Thyroid gland (tissue), 4 donors: ENCODE measurements around the gene EWSR1. TPM values are rescaled to one million over a fixed set of nuclear protein-coding genes. Genes with fewer than 3 reads are reported as not detected.

Experiments
- DNase-seq, 2 donors: peaks; one replicate each; pipeline ENCODE4 v3.0.0-alpha.2; 2019
- H3K27ac ChIP-seq, 3 donors: fragments of 200-600 bp; sonication (generic); 1 replicate in 2 of 3; 2 replicates in 1 of 3; pipeline ENCODE4 v1.5.1; 2016 to 2019; ENCODE audit warnings: mild to moderate bottlenecking in 1 of 3, moderate library complexity in 1 of 3
- H3K27me3 ChIP-seq: fragments of 200-600 bp; sonication (generic); one replicate; pipeline ENCODE4 v1.5.1; 2019
- H3K36me3 ChIP-seq, 2 donors: fragments of 200-600 bp; sonication (generic); one replicate each; pipeline ENCODE4 v1.5.1; 2016 to 2019
- H3K4me1 ChIP-seq, 2 donors: fragments of 200-600 bp; sonication (generic); one replicate each; pipeline ENCODE4 v1.5.1; 2017 to 2019
- H3K4me3 ChIP-seq, 3 donors: fragments of 200-600 bp; sonication (generic); replicated peaks in 1 of 3; 1 replicate in 2 of 3; 2 replicates in 1 of 3; pipeline ENCODE4 v1.5.1; 2016; ENCODE audit warnings: mild to moderate bottlenecking in 1 of 3
- H3K9me3 ChIP-seq: fragments of 200-600 bp; sonication (generic); one replicate; pipeline ENCODE4 v1.5.1; 2017
- POLR2A ChIP-seq, 2 donors: fragments of 450-650 bp; IDR thresholded peaks; one replicate each; pipeline ENCODE4 v1.6.1; 2017; ENCODE audit warnings: antibody characterized with exemption in 2 of 2, mild to moderate bottlenecking in 2 of 2, moderate library complexity in 1 of 2
- WGBS, 2 donors: methylation state at CpG; one replicate each; pipeline ENCODE4 v1.1.5; 2017; 5-methylcytosine and 5-hydroxymethylcytosine counted together
- intact Hi-C: fragments of 100-400 bp; cut with DNase I; formaldehyde crosslinking; loops from one replicate; pipeline ENCODE4 v1.15.1; 2023
- total RNA-seq, 4 donors: library from RNA; depleted of rRNA; stranded (reverse); fragments of >200 nt; gene quantifications; one replicate each; pipeline ENCODE4 v1.2.3, GENCODE V29; 2016
- TF ChIP-seq, protein P1 (sequence below), 6 experiments: fragments of 200-600 bp in 3 of 6; fragments of 450-650 bp in 3 of 6; sonication (generic) in 3 of 6; IDR thresholded peaks; one replicate each; pipeline ENCODE4 v1.5.1; 2016 to 2019; ENCODE audit warnings: antibody characterized with exemption in 6 of 6, mild to moderate bottlenecking in 2 of 6, inconsistent platforms in 1 of 6, moderate library complexity in 1 of 6

EWSR1 gene
- total RNA-seq, 4 donors from 2014 or later = 205 to 290 (median 258) TPM

DNA sequence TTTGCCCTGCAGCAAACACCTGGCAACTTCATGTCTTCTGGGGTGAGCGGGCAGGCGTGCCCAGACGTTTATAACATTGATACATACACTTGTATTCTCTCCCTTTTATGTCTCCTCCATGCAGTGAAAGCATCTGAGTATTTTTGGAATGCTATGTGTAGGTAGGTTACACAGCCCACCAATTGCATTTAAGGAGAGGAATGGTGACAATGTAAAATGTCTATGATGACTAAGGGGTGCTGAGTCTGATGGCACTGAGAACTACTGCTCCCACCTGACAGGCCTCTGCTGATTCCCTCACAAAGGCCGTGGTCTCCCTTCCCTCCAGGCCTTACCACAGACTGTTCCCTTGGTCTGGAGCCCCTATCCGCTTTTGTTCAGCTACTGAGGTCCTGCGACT is 70.3 kb downstream of the EWSR1 start:
- no peak for TF ChIP-seq POLR2A (IDR thresholded peaks at IDR 0.05)
- TF ChIP-seq, protein P1, sequence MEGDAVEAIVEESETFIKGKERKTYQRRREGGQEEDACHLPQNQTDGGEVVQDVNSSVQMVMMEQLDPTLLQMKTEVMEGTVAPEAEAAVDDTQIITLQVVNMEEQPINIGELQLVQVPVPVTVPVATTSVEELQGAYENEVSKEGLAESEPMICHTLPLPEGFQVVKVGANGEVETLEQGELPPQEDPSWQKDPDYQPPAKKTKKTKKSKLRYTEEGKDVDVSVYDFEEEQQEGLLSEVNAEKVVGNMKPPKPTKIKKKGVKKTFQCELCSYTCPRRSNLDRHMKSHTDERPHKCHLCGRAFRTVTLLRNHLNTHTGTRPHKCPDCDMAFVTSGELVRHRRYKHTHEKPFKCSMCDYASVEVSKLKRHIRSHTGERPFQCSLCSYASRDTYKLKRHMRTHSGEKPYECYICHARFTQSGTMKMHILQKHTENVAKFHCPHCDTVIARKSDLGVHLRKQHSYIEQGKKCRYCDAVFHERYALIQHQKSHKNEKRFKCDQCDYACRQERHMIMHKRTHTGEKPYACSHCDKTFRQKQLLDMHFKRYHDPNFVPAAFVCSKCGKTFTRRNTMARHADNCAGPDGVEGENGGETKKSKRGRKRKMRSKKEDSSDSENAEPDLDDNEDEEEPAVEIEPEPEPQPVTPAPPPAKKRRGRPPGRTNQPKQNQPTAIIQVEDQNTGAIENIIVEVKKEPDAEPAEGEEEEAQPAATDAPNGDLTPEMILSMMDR (IDR thresholded peaks at IDR 0.05) = no peak
- Histone ChIP-seq H3K27ac (no peak overlapping the region), H3K36me3 (peaks cover 41 to 61% of the 10 kb centered on the region in 2 donors), H3K4me1 (peaks cover 14 to 15% of the 10 kb centered on the region in 2 donors), H3K27me3 (no peaks in the 10 kb centered on the region), H3K9me3 (no peaks in the 10 kb centered on the region), H3K4me3 (no peak overlapping the region)
- DNase-seq = no peak
- intact Hi-C loops = no loop called here
- 97 to 98% methylated on average over 6 of the region's 6 CpGs for whole genome bisulfite sequencing, 2 donors

DNA sequence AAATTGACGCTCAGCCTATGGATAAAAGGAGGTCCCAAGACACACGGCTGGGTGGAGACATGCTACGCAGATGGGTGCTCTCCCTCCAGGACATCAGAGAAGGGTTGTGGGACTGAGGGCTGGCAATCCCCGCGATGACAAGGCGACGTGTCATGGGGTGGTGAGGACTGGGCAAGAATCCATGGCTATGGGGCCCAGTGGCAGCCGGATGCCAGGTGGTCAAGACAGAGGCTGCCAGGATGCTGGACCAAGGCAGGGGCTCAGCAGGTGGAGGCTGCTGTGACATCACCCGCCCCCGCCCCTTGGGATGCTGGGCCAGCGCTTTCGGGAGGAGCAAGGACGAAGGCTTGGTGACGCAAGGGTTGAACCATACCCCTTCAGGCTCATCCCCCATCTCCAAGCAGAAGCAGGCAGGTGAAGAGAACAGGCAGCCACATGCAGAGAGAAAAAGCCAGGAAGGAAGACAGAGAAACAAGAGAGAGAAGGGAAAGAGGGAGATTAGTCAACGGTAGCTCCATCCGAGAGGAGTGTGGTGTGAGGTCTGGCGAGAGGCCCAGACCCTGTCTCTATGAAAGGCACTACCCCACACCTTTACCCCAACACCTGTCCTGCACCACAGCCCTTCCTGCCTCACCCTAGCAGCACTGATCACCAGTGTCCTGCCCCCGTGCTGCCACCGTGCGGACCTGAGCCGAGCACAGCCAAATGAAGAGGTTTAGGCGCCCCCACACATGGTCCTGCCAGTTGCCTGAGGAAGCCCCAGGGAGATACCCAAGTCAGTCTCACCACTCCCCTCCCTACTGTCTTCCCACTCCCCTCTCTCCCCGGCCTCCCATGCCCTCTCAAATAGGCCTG is 71.5 kb downstream of the EWSR1 start:
- WGBS, 2 donors = 94 to 98% methylated on average over 22 to 23 of the region's 23 CpGs
- Histone ChIP-seq H3K27ac (no peak overlapping the region), H3K36me3 (peaks cover 41 to 54% of the 10 kb centered on the region in 2 donors), H3K27me3 (no peaks in the 10 kb centered on the region), H3K4me1 (peaks cover 20 to 25% of the 10 kb centered on the region in 2 donors), H3K4me3 (no peak overlapping the region), H3K9me3 (no peaks in the 10 kb centered on the region)
- DNase-seq = no peak
- intact Hi-C loops = no loop called here
- TF ChIP-seq, protein P1 (IDR thresholded peaks at IDR 0.05) = no peak
- no peak for TF ChIP-seq POLR2A (IDR thresholded peaks at IDR 0.05)

DNA sequence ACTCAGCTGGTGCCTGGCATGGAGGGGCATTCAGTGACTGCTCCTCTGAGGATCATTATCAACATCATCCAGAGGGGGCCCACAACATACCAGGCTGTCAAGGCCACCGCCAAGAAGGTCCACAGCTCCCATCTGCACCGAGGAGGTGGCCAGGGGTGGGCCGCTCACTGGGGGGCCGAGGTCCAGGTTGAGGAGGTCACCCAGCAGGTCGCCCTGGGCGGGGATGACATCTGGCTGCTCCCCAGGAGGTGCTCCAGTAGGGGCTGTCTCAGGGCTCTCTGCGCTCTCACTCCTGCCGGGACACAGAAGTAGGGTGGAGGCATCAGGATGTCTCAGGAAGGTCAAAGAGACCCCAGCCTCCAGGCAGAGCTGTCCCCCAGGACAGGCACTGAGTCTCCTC is 72.5 kb downstream of the EWSR1 start:
- peaks cover 20 to 30% of the 10 kb centered on the region in 2 donors for H3K4me1 ChIP-seq
- no peak overlapping the region for H3K4me3 ChIP-seq
- no peak overlapping the region for H3K27ac ChIP-seq
- no peaks in the 10 kb centered on the region for H3K9me3 ChIP-seq
- WGBS, 2 donors = 95% methylated on average over 4 of the region's 8 CpGs; no CpG with 5 or more reads in 1 of the 2 donors
- H3K36me3 ChIP-seq = peaks cover 41 to 54% of the 10 kb centered on the region in 2 donors
- TF ChIP-seq, protein P1 (IDR thresholded peaks at IDR 0.05) = no peak
- TF ChIP-seq POLR2A (IDR thresholded peaks at IDR 0.05) = no peak
- intact Hi-C loops = no loop called here
- DNase-seq = no peak
- no peaks in the 10 kb centered on the region for H3K27me3 ChIP-seq

DNA sequence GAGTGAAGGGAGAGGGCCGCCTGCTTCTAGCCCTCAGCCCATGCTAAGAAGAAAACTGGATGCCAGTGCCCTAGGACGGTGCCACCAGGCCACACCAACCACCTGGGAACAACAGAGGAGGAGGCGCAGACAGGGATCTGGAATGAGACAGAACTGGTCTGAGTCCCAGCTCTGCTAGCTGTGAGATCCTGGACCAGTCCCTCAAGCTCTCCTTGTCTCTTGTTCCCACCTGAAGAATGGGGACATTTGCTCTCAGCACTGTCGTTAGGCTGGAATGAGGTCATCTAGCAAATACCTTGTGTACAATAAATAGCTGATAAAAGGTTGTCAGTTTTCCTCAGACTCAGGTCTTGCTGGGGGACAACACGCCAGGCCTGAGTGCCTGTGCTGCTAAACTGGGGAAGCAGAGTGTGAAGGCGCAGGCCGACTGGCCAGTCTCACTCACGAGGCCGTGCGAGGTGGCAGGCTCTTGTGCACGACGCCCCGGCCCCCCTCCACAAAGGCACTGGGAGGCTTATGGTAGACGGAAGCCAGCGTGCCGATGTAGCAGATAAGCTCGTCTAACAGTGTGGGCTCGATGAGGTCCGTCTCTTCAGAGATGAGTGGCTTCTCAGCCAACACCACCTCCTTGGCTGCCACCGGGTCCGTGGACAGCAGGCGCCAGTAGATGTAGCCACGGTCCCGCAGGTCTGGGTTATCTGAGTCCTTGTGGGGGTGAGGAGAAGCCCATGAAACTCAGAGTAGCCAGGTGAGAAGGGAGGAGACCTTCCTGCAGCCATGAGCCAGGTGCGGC is 73.2 kb downstream of the EWSR1 start:
- no peaks in the 10 kb centered on the region for H3K9me3 ChIP-seq
- H3K27ac ChIP-seq = no peak overlapping the region
- H3K4me1 ChIP-seq = peaks cover 20 to 30% of the 10 kb centered on the region in 2 donors
- DNase-seq = no peak
- intact Hi-C loops = no loop called here
- WGBS, 2 donors = 92 to 98% methylated on average over 19 to 25 of the region's 25 CpGs
- H3K27me3 ChIP-seq = no peaks in the 10 kb centered on the region
- TF ChIP-seq, protein P1 (IDR thresholded peaks at IDR 0.05) = no peak
- no peak for TF ChIP-seq POLR2A (IDR thresholded peaks at IDR 0.05)
- peaks cover 41 to 49% of the 10 kb centered on the region in 2 donors for H3K36me3 ChIP-seq
- H3K4me3 ChIP-seq = no peak overlapping the region

DNA sequence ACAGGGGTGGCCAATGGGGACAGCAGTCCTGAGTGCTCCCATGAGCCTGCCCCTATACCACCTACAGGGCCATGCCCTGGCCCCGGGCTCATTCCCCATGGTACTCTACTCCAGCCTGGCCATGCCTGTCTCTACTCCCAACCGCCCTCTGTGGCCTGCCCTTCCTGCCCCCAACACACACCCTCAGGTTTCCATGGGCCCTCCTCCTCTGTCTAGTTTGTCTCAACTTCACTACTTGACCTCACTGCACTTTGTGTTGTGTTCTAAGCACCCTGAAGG is 73.7 kb downstream of the EWSR1 start:
- peak overlapping the region in 2 of 3 donors; percentile 1 to 57 for H3K27ac ChIP-seq
- peaks cover 41 to 48% of the 10 kb centered on the region in 2 donors for H3K36me3 ChIP-seq
- intact Hi-C loops = no loop called here

More for the DNA sequence above, 73.7 kb downstream of the EWSR1 start:
- peaks cover 20 to 30% of the 10 kb centered on the region in 2 donors for H3K4me1 ChIP-seq
- TF ChIP-seq, protein P1 (IDR thresholded peaks at IDR 0.05) = no peak
- TF ChIP-seq POLR2A (IDR thresholded peaks at IDR 0.05) = no peak
- no peak overlapping the region for H3K4me3 ChIP-seq
- no peaks in the 10 kb centered on the region for H3K27me3 ChIP-seq
- DNase-seq = no peak
- no peaks in the 10 kb centered on the region for H3K9me3 ChIP-seq
- 88 to 89% methylated on average over 2 of the region's 2 CpGs for WGBS, 2 donors
